Hepatocyte (in vitro differentiated cells): Measurements from ENCODE around the gene POU2AF1.

Source experiments
- EZH2 ChIP-seq: fragments of 200-600 bp; sonication (generic); IDR thresholded peaks from 2 replicates; pipeline ENCODE4 v1.6.1; 2016; ENCODE audit warnings: antibody characterized with exemption, mild to moderate bottlenecking, borderline replicate concordance
- EZH2phosphoT487 ChIP-seq: fragments of 200-600 bp; sonication (generic); IDR thresholded peaks from one replicate; pipeline ENCODE4 v1.6.1; 2018; ENCODE audit warnings: antibody characterized with exemption, mild to moderate bottlenecking, low read depth, moderate library complexity; ENCODE audit not compliant: unreplicated experiment, severe bottlenecking
- TF ChIP-seq, protein P1 (sequence below): fragments of 200-600 bp; sonication (generic); IDR thresholded peaks from 2 replicates; pipeline ENCODE4 v1.5.1; 2016; ENCODE audit warnings: antibody characterized with exemption, mild to moderate bottlenecking; ENCODE audit not compliant: poor library complexity

DNA sequence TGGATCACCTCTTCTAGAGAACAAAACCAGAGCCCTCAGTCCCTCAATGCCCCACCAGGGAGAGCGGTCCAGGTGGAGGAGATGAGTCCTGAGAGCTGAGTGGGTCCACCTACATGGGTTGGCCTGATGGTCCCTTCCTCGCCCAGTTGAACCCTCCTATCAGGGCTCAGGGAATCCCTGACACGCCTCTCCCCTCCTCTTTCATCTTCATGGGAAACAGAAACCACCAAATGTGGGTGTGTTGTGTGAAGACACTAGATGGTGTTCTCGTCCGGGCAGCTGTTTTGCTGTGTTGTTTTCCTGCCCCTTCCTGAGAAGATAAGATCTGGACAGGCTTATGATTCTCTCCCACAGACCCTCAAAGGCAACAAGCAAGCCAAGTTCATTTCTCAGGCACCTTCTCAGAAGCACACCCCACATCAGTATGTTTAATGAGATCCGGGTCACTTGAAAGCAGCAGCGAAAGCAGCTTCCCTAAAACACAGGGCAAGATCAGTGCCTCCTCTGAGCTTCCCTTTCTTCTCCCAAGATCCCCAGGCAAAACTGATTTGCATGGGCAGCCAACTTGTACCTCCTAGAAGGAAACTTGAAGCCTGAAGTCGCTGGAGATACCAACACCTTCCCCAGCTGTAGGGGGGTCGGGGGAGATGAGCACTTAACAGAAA, 35.3 kb upstream of the POU2AF1 start:
- TF ChIP-seq, protein P1, sequence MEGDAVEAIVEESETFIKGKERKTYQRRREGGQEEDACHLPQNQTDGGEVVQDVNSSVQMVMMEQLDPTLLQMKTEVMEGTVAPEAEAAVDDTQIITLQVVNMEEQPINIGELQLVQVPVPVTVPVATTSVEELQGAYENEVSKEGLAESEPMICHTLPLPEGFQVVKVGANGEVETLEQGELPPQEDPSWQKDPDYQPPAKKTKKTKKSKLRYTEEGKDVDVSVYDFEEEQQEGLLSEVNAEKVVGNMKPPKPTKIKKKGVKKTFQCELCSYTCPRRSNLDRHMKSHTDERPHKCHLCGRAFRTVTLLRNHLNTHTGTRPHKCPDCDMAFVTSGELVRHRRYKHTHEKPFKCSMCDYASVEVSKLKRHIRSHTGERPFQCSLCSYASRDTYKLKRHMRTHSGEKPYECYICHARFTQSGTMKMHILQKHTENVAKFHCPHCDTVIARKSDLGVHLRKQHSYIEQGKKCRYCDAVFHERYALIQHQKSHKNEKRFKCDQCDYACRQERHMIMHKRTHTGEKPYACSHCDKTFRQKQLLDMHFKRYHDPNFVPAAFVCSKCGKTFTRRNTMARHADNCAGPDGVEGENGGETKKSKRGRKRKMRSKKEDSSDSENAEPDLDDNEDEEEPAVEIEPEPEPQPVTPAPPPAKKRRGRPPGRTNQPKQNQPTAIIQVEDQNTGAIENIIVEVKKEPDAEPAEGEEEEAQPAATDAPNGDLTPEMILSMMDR, result no peak
- TF ChIP-seq EZH2 (no peak), EZH2phosphoT487 (no peak)
